Neural cell (in vitro differentiated cells): Measurements from ENCODE around the gene TMEM140. TPM values are rescaled to one million over a fixed set of nuclear protein-coding genes. Genes with fewer than 3 reads are reported as not detected.

Experiments
- H2AFZ ChIP-seq: fragments of 200-600, 300-800 bp; sonication (generic), shearing (Covaris generic); 2 replicates; pipeline ENCODE4 v1.6.0; 2014; ENCODE audit warnings: low read depth, mild to moderate bottlenecking, antibody characterized with exemption, low read length, moderate library complexity
- H3F3A ChIP-seq: fragments of 200-600 bp; shearing (Covaris generic); 2 replicates; pipeline ENCODE4 v1.6.1; 2016; ENCODE audit warnings: mild to moderate bottlenecking, moderate library complexity, mixed read lengths, antibody characterized with exemption, low read length; ENCODE audit not compliant: insufficient read depth, poor library complexity, severe bottlenecking
- H3K27ac ChIP-seq: fragments of 200-600, 300-800 bp; sonication (generic), shearing (Covaris generic); 2 replicates; pipeline ENCODE4 v1.5.1; 2014; ENCODE audit warnings: mild to moderate bottlenecking, low read length, moderate library complexity
- H3K27me3 ChIP-seq: fragments of 300-800, 200-600 bp; sonication (generic), shearing (Covaris generic); 2 replicates; pipeline ENCODE4 v1.6.0; 2014; ENCODE audit warnings: mild to moderate bottlenecking, low read depth, low read length, moderate library complexity; ENCODE audit not compliant: insufficient read depth
- H3K36me3 ChIP-seq: fragments of 300-800, 200-600 bp; sonication (generic), shearing (Covaris generic); 2 replicates; pipeline ENCODE4 v1.5.1; 2014; ENCODE audit warnings: mild to moderate bottlenecking, antibody characterized with exemption, low read length, moderate library complexity; ENCODE audit not compliant: insufficient read depth
- H3K4me2 ChIP-seq: fragments of 300-800, 200-600 bp; sonication (generic), shearing (Covaris generic); 2 replicates; pipeline ENCODE4 v1.6.0; 2014; ENCODE audit warnings: mild to moderate bottlenecking, low read length
- H3K4me3 ChIP-seq: fragments of 300-800, 200-600 bp; sonication (generic), shearing (Covaris generic); 2 replicates; pipeline ENCODE4 v1.5.1; 2014; ENCODE audit warnings: mild to moderate bottlenecking, low read length, moderate library complexity
- H3K79me2 ChIP-seq: fragments of 200-600 bp; shearing (Covaris generic); replicated peaks from 2 replicates; pipeline ENCODE4 v1.6.0; 2014; ENCODE audit warnings: mild to moderate bottlenecking, low read length, moderate library complexity; ENCODE audit not compliant: insufficient read depth
- H3K9ac ChIP-seq: fragments of 300-800, 200-600 bp; sonication (generic), shearing (Covaris generic); 2 replicates; pipeline ENCODE4 v1.6.1; 2016; ENCODE audit warnings: mild to moderate bottlenecking, low read length, mixed read lengths
- H3K9me2 ChIP-seq: fragments of 200-600 bp; shearing (Covaris generic); 2 replicates; pipeline ENCODE4 v1.6.1; 2016; ENCODE audit warnings: mild to moderate bottlenecking, low read length, mixed read lengths; ENCODE audit not compliant: insufficient read depth
- H3K9me3 ChIP-seq: fragments of 200-600, 300-800 bp; sonication (generic), shearing (Covaris generic); 2 replicates; pipeline ENCODE4 v1.6.1; 2016; ENCODE audit warnings: mild to moderate bottlenecking, mixed run types, low read length, moderate library complexity, mixed read lengths
- H4K20me1 ChIP-seq: fragments of 200-600 bp; shearing (Covaris generic); 2 replicates; pipeline ENCODE4 v1.6.1; 2016; ENCODE audit warnings: mild to moderate bottlenecking, mixed run types; ENCODE audit not compliant: insufficient read depth
- EP300 ChIP-seq: fragments of 450-650 bp; conservative IDR thresholded peaks from 2 replicates; pipeline ENCODE4 v1.6.1; 2014; ENCODE audit warnings: antibody characterized with exemption, mild to moderate bottlenecking, moderate library complexity; ENCODE audit not compliant: poor library complexity, severe bottlenecking
- EZH2 ChIP-seq: fragments of 200-600, 300-800 bp; shearing (Covaris generic), sonication (generic); IDR thresholded peaks from 2 replicates; pipeline ENCODE4 v1.6.1; 2014; ENCODE audit warnings: antibody characterized with exemption, low read length, borderline replicate concordance, mild to moderate bottlenecking; ENCODE audit not compliant: insufficient read depth, poor library complexity, severe bottlenecking
- MXI1 ChIP-seq: fragments of 450-650 bp; conservative IDR thresholded peaks from 2 replicates; pipeline ENCODE4 v1.6.1; 2014; ENCODE audit warnings: antibody characterized with exemption, mild to moderate bottlenecking; ENCODE audit not compliant: poor library complexity, severe bottlenecking
- POLR2AphosphoS5 ChIP-seq: IDR thresholded peaks from 2 replicates; pipeline ENCODE4 v1.6.1; 2012
- RAD21 ChIP-seq: fragments of 450-650 bp; conservative IDR thresholded peaks from 2 replicates; pipeline ENCODE4 v1.6.1; 2014; ENCODE audit warnings: antibody characterized with exemption, mild to moderate bottlenecking, moderate library complexity
- SMC3 ChIP-seq: fragments of 450-650 bp; conservative IDR thresholded peaks from 2 replicates; pipeline ENCODE4 v1.6.1; 2014; ENCODE audit warnings: antibody characterized with exemption, mild to moderate bottlenecking, moderate library complexity; ENCODE audit not compliant: poor library complexity
- TAF1 ChIP-seq: IDR thresholded peaks from 2 replicates; pipeline ENCODE4 v1.6.1; 2012; ENCODE audit warnings: low read depth
- polyA plus RNA-seq: library from polyadenylated mRNA; depleted of rRNA; stranded (reverse); fragments of >200 nt; gene quantifications from 2 replicates; pipeline ENCODE4 v1.2.3, GENCODE V29; 2014
- TF ChIP-seq, protein P1 (sequence below): IDR thresholded peaks from 2 replicates; pipeline ENCODE4 v1.6.1; 2012; ENCODE audit warnings: borderline replicate concordance
- TF ChIP-seq, protein P2 (sequence below): fragments of 450-650 bp; IDR thresholded peaks from 2 replicates; pipeline ENCODE4 v1.5.1; 2014; ENCODE audit warnings: antibody characterized with exemption, mild to moderate bottlenecking, moderate library complexity; ENCODE audit not compliant: poor library complexity, severe bottlenecking

TMEM140 gene
- polyA plus RNA-seq, 1 donor from 2014 or later: 0.15 TPM

DNA sequence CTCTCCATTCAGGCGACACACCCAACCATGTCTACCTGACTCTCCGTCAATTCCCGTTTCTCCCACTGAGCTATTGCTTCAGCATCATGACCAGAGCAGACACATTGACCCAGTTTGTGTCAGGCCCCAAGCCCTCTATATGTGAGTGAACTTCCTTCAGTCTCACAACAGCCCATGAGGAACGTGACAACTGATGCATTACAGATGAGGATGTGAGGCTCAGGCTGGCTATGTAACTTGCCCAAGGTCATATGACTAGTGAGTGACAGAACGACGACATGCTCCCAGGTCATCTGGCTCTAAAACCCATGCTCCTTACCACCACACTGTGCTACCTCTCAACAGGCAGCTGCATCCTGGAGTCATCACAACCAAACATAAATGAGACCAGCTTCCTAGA lies 3.7 kb downstream of the TMEM140 start:
- TF ChIP-seq TAF1 (no peak), MXI1 (no peak)
- no peaks in the 10 kb centered on the region for H3K9me2 ChIP-seq
- no peaks in the 10 kb centered on the region for H4K20me1 ChIP-seq
- H3K27me3 ChIP-seq: no peaks in the 10 kb centered on the region
- no peaks in the 10 kb centered on the region for H3K36me3 ChIP-seq
- H3K79me2 ChIP-seq: no peaks in the 10 kb centered on the region
- H3K4me2 ChIP-seq: no peak overlapping the region
- H2AFZ ChIP-seq: no peak overlapping the region
- no peaks in the 10 kb centered on the region for H3F3A ChIP-seq
- H3K9ac ChIP-seq: no peak overlapping the region
- no peak overlapping the region for H3K4me3 ChIP-seq
- no peak overlapping the region for H3K27ac ChIP-seq
- H3K9me3 ChIP-seq: no peaks in the 10 kb centered on the region

DNA sequence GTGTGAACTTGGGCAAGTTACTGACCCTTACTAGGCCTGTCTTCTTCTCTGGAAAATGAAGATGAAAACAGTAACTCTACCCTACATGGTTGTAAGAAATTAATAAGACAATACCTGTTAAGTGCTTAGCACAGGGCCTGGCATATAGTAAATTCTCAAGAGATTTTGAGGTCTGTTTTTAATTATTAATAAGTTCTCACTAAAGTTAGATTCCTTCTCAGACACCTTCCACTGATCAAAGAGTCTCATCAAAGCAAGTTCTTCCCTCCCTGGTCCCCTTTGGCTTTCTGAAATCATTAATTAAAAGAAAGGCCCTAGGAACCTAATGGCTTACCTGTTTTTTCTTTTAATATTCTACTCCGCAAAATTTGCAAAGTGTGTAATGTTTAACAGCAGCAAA lies 4.6 kb downstream of the TMEM140 start:
- H4K20me1 ChIP-seq: no peaks in the 10 kb centered on the region
- no peaks in the 10 kb centered on the region for H3F3A ChIP-seq
- no peaks in the 10 kb centered on the region for H3K9me2 ChIP-seq
- no peak overlapping the region for H3K9ac ChIP-seq
- H3K4me2 ChIP-seq: no peak overlapping the region
- H3K27ac ChIP-seq: no peak overlapping the region
- no peaks in the 10 kb centered on the region for H3K79me2 ChIP-seq
- H2AFZ ChIP-seq: no peak overlapping the region
- no peaks in the 10 kb centered on the region for H3K36me3 ChIP-seq
- H3K9me3 ChIP-seq: peaks cover 2% of the 10 kb centered on the region
- H3K4me3 ChIP-seq: no peak overlapping the region
- H3K27me3 ChIP-seq: no peaks in the 10 kb centered on the region
- TF ChIP-seq RAD21: no peak
- no peak for TF ChIP-seq EZH2
- no peak for TF ChIP-seq MXI1
- no peak for TF ChIP-seq EP300
- TF ChIP-seq POLR2AphosphoS5: no peak
- TF ChIP-seq, protein P1, sequence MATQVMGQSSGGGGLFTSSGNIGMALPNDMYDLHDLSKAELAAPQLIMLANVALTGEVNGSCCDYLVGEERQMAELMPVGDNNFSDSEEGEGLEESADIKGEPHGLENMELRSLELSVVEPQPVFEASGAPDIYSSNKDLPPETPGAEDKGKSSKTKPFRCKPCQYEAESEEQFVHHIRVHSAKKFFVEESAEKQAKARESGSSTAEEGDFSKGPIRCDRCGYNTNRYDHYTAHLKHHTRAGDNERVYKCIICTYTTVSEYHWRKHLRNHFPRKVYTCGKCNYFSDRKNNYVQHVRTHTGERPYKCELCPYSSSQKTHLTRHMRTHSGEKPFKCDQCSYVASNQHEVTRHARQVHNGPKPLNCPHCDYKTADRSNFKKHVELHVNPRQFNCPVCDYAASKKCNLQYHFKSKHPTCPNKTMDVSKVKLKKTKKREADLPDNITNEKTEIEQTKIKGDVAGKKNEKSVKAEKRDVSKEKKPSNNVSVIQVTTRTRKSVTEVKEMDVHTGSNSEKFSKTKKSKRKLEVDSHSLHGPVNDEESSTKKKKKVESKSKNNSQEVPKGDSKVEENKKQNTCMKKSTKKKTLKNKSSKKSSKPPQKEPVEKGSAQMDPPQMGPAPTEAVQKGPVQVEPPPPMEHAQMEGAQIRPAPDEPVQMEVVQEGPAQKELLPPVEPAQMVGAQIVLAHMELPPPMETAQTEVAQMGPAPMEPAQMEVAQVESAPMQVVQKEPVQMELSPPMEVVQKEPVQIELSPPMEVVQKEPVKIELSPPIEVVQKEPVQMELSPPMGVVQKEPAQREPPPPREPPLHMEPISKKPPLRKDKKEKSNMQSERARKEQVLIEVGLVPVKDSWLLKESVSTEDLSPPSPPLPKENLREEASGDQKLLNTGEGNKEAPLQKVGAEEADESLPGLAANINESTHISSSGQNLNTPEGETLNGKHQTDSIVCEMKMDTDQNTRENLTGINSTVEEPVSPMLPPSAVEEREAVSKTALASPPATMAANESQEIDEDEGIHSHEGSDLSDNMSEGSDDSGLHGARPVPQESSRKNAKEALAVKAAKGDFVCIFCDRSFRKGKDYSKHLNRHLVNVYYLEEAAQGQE: no peak
- no peak for TF ChIP-seq TAF1
- TF ChIP-seq, protein P2, sequence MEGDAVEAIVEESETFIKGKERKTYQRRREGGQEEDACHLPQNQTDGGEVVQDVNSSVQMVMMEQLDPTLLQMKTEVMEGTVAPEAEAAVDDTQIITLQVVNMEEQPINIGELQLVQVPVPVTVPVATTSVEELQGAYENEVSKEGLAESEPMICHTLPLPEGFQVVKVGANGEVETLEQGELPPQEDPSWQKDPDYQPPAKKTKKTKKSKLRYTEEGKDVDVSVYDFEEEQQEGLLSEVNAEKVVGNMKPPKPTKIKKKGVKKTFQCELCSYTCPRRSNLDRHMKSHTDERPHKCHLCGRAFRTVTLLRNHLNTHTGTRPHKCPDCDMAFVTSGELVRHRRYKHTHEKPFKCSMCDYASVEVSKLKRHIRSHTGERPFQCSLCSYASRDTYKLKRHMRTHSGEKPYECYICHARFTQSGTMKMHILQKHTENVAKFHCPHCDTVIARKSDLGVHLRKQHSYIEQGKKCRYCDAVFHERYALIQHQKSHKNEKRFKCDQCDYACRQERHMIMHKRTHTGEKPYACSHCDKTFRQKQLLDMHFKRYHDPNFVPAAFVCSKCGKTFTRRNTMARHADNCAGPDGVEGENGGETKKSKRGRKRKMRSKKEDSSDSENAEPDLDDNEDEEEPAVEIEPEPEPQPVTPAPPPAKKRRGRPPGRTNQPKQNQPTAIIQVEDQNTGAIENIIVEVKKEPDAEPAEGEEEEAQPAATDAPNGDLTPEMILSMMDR: no peak
- TF ChIP-seq SMC3: no peak

DNA sequence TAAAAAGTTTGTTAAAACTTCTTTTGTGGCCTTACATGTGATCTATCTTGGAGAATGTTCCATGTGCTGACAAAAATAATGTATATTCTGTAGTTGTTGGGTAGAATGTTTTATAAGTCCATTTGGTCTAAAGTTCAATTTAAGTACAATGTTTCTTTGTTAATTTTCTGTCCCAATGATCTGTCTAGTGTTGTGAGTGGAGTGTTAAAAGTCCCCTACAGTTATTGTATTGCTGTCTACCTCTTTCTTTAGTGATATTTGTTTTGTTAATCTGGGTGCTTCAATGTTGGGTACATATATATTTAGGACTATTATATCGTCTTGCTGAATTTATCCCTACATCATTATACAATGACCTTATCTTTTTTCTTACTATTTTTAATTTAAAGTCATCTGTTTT lies 6.9 kb downstream of the TMEM140 start:
- Histone ChIP-seq H3F3A (no peaks in the 10 kb centered on the region), H3K36me3 (no peaks in the 10 kb centered on the region), H3K9me3 (peaks cover 6% of the 10 kb centered on the region), H3K9ac (no peak overlapping the region), H3K27me3 (no peaks in the 10 kb centered on the region), H4K20me1 (no peaks in the 10 kb centered on the region), H3K4me2 (no peak overlapping the region), H3K4me3 (no peak overlapping the region), H3K27ac (no peak overlapping the region), H3K79me2 (no peaks in the 10 kb centered on the region), H2AFZ (no peak overlapping the region), H3K9me2 (no peaks in the 10 kb centered on the region)
- no peak for TF ChIP-seq EZH2
